Neuronal stem cell (in vitro differentiated cells): ENCODE measurements around the gene PRDM15. TPM values are rescaled to one million over a fixed set of nuclear protein-coding genes. Genes with fewer than 3 reads are reported as not detected.

Experiments used
- DNase-seq: peaks from one replicate; pipeline ENCODE4 v3.0.0-alpha.2; 2013; ENCODE audit warnings: low spot score
- H2AFZ ChIP-seq: one replicate; pipeline ENCODE4 v1.6.1; 2013; ENCODE audit warnings: mild to moderate bottlenecking, low read length, inconsistent platforms
- H2AK5ac ChIP-seq: 2 replicates; pipeline ENCODE4 v1.6.1; 2013; ENCODE audit warnings: low read depth, mild to moderate bottlenecking, inconsistent platforms, low read length, moderate library complexity, mixed read lengths
- H2BK120ac ChIP-seq: 2 replicates; pipeline ENCODE4 v1.6.1; 2013; ENCODE audit warnings: low read depth, mild to moderate bottlenecking, inconsistent platforms, low read length, moderate library complexity, mixed read lengths
- H2BK12ac ChIP-seq: one replicate; pipeline ENCODE4 v1.6.1; 2013; ENCODE audit warnings: low read length, inconsistent platforms
- H2BK15ac ChIP-seq: 2 replicates; pipeline ENCODE4 v1.6.1; 2013; ENCODE audit warnings: mild to moderate bottlenecking, low read length, inconsistent platforms, mixed read lengths
- H2BK5ac ChIP-seq: one replicate; pipeline ENCODE4 v1.6.1; 2013; ENCODE audit warnings: inconsistent platforms, mild to moderate bottlenecking, low read length, moderate library complexity
- H3K14ac ChIP-seq: one replicate; pipeline ENCODE4 v1.6.1; 2013; ENCODE audit warnings: low read length, inconsistent platforms
- H3K18ac ChIP-seq: 2 replicates; pipeline ENCODE4 v1.6.1; 2013; ENCODE audit warnings: low read length, inconsistent platforms
- H3K23ac ChIP-seq: 2 replicates; pipeline ENCODE4 v1.6.1; 2013; ENCODE audit warnings: low read depth, mild to moderate bottlenecking, mixed read lengths, low read length, inconsistent platforms; ENCODE audit not compliant: poor library complexity
- H3K27ac ChIP-seq: replicated peaks from 3 replicates; pipeline ENCODE4 v1.5.1; 2013; ENCODE audit warnings: low read length, inconsistent platforms
- H3K27me3 ChIP-seq, 3 experiments: 2 replicates each; pipeline ENCODE4 v1.6.1; 2013; ENCODE audit warnings: low read length in 3 of 3, mild to moderate bottlenecking in 2 of 3, inconsistent platforms in 1 of 3, low read depth in 1 of 3, mixed read lengths in 1 of 3, moderate library complexity in 1 of 3; ENCODE audit not compliant: control insufficient read depth in 3 of 3, insufficient read depth in 3 of 3
- H3K36me3 ChIP-seq, 2 donors: replicated peaks in 1 of 2; 2 replicates each; pipeline ENCODE4 v1.6.1; 2013; ENCODE audit warnings: low read length in 2 of 2; ENCODE audit not compliant: control insufficient read depth in 2 of 2, insufficient read depth in 2 of 2
- H3K4ac ChIP-seq: 2 replicates; pipeline ENCODE4 v1.6.1; 2013; ENCODE audit warnings: inconsistent platforms, mild to moderate bottlenecking, low read length, moderate library complexity
- H3K4me1 ChIP-seq, 2 donors: 1 replicate in 1 of 2; 2 replicates in 1 of 2; pipeline ENCODE4 v1.6.1; 2013; ENCODE audit warnings: low read length in 2 of 2, low read depth in 1 of 2; ENCODE audit not compliant: control insufficient read depth in 2 of 2, insufficient read depth in 1 of 2
- H3K4me2 ChIP-seq: one replicate; pipeline ENCODE4 v1.6.1; 2013; ENCODE audit warnings: mild to moderate bottlenecking, low read length, inconsistent platforms; ENCODE audit not compliant: insufficient read depth, poor library complexity, severe bottlenecking
- H3K4me3 ChIP-seq, 2 donors: 2 replicates each; pipeline ENCODE4 v1.5.1; 2013; ENCODE audit warnings: low read length in 2 of 2, mild to moderate bottlenecking in 2 of 2, inconsistent platforms in 1 of 2, moderate library complexity in 1 of 2
- H3K79me1 ChIP-seq: one replicate; pipeline ENCODE4 v1.6.1; 2013; ENCODE audit warnings: low read depth, mild to moderate bottlenecking, inconsistent platforms, low read length, moderate library complexity
- H3K9ac ChIP-seq: one replicate; pipeline ENCODE4 v1.6.1; 2013; ENCODE audit warnings: mild to moderate bottlenecking, low read depth, low read length, inconsistent platforms; ENCODE audit not compliant: poor library complexity
- H3K9me3 ChIP-seq, 2 donors: replicated peaks in 1 of 2; 2 replicates each; pipeline versions ENCODE3 to v1.6.1; 2013; ENCODE audit warnings: low read length in 2 of 2, mild to moderate bottlenecking in 2 of 2, inconsistent platforms in 1 of 2, low read depth in 1 of 2, mixed read lengths in 1 of 2, moderate library complexity in 1 of 2; ENCODE audit not compliant: control insufficient read depth in 2 of 2, insufficient read depth in 1 of 2
- H4K8ac ChIP-seq: one replicate; pipeline ENCODE4 v1.6.1; 2013; ENCODE audit warnings: low read depth, mild to moderate bottlenecking, inconsistent platforms, low read length, moderate library complexity
- H4K91ac ChIP-seq: one replicate; pipeline ENCODE4 v1.6.1; 2013; ENCODE audit warnings: low read length, low read depth, mild to moderate bottlenecking, inconsistent platforms; ENCODE audit not compliant: poor library complexity
- WGBS, 2 donors: extraction: QIAGEN DNeasy Blood & Tissue Kit; methylation state at CpG; one replicate each; pipeline ENCODE4 v1.1.7; 2013; ENCODE audit warnings: missing lambda C conversion rate in 2 of 2, mixed read lengths in 1 of 2; ENCODE audit not compliant: insufficient read length in 2 of 2, insufficient replicate concordance in 1 of 2; ENCODE audit errors: extremely low coverage in 2 of 2; 5-methylcytosine and 5-hydroxymethylcytosine counted together
- small RNA-seq: library from polyadenylated mRNA; stranded (forward); fragments of <200 nt; extraction: miRNeasy Mini kit (QIAGEN cat#:217004); gene quantifications from one replicate; pipeline ENCODE3, GENCODE V24; 2013; ENCODE audit not compliant: insufficient read depth

The PRDM15 gene

GRCh38 chr21:41750051-41750450, 129.1 kb downstream of the PRDM15 start:
- no peak overlapping the region for H3K4me3 ChIP-seq
- no peak overlapping the region for H2BK5ac ChIP-seq
- no peak overlapping the region for H3K14ac ChIP-seq
- no peaks in the 10 kb centered on the region for H3K9me3 ChIP-seq
- H2AFZ ChIP-seq, result no peak overlapping the region
- H3K4me2 ChIP-seq, result no peak overlapping the region
- peaks cover 29 to 47% of the 10 kb centered on the region in 2 donors for H3K4me1 ChIP-seq
- no peak overlapping the region for H2BK120ac ChIP-seq
- H3K27me3 ChIP-seq, result peaks cover 0 to 9% (median 0%) of the 10 kb centered on the region in 3 experiments
- no peaks in the 10 kb centered on the region for H3K36me3 ChIP-seq
- no peak overlapping the region for H3K4ac ChIP-seq
- H3K18ac ChIP-seq, result no peak overlapping the region
- no peak overlapping the region for H3K27ac ChIP-seq
- H2BK12ac ChIP-seq, result no peak overlapping the region
- H3K23ac ChIP-seq, result no peak overlapping the region
- H4K91ac ChIP-seq, result no peak overlapping the region
- H2AK5ac ChIP-seq, result no peak overlapping the region
- DNase-seq, result no peak
- no CpG with 5 or more reads among the region's 7 CpGs for WGBS, 2 donors
- H3K9ac ChIP-seq, result no peak overlapping the region
- H3K79me1 ChIP-seq, result no peaks in the 10 kb centered on the region
- no peak overlapping the region for H4K8ac ChIP-seq
- no peak overlapping the region for H2BK15ac ChIP-seq

- no peak overlapping the region for H3K9ac ChIP-seq
- no peaks in the 10 kb centered on the region for H3K9me3 ChIP-seq
- H3K18ac ChIP-seq, result peak overlapping the region; percentile 40
- H3K4me1 ChIP-seq, result peaks cover 28 to 39% of the 10 kb centered on the region in 2 donors
- no peak overlapping the region for H2AK5ac ChIP-seq
- no peak overlapping the region for H3K4me3 ChIP-seq
- H3K27ac ChIP-seq, result no peak overlapping the region
- H3K4me2 ChIP-seq, result no peak overlapping the region
- H2AFZ ChIP-seq, result no peak overlapping the region
- H4K8ac ChIP-seq, result no peak overlapping the region
- H2BK5ac ChIP-seq, result no peak overlapping the region
- no peak overlapping the region for H2BK120ac ChIP-seq
- H3K27me3 ChIP-seq, result peaks cover 0 to 9% (median 0%) of the 10 kb centered on the region in 3 experiments
- no peak overlapping the region for H4K91ac ChIP-seq
- H2BK12ac ChIP-seq, result no peak overlapping the region
- no peak overlapping the region for H3K4ac ChIP-seq
- no CpG with 5 or more reads among the region's 10 CpGs for WGBS, 2 donors
- H3K23ac ChIP-seq, result no peak overlapping the region
- no peaks in the 10 kb centered on the region for H3K79me1 ChIP-seq
- no peak overlapping the region for H3K14ac ChIP-seq
- DNase-seq, result no peak
- no peaks in the 10 kb centered on the region for H3K36me3 ChIP-seq
- no peak overlapping the region for H2BK15ac ChIP-seq
These were observed 129.9 kb downstream of the PRDM15 start for GRCh38 chr21:41749286-41749685.

Small RNAs within 50 kb of the gene (small RNA-seq; reads per million reads assigned to genes)
- not detected for gene RF00334
